CD14-positive monocyte (primary cell): ENCODE results near the gene IL2RG. TPM values are rescaled to one million over a fixed set of nuclear protein-coding genes. Genes with fewer than 3 reads are reported as not detected.

Experiments
- DNase-seq, 3 donors: peaks; one replicate each; pipeline ENCODE4 v3.0.0-alpha.2; 2011 to 2022
- H2AFZ ChIP-seq: 2 replicates; pipeline ENCODE4 v1.6.0; 2012; ENCODE audit warnings: mild to moderate bottlenecking, low read depth, low read length, inconsistent platforms; ENCODE audit not compliant: insufficient read depth, poor library complexity, severe bottlenecking
- H3K27ac ChIP-seq, 2 donors: 1 replicate in 1 of 2; 2 replicates in 1 of 2; pipeline ENCODE4 v1.5.1; 2012 to 2013; ENCODE audit warnings: low read length in 2 of 2, control low read depth in 1 of 2, inconsistent platforms in 1 of 2, low read depth in 1 of 2, mild to moderate bottlenecking in 1 of 2
- H3K27me3 ChIP-seq, 2 donors: one replicate each; pipeline versions ENCODE4 v1.6.0 to v1.6.1; 2011 to 2013; ENCODE audit warnings: low read length in 2 of 2; ENCODE audit not compliant: control insufficient read depth in 2 of 2, insufficient read depth in 2 of 2
- H3K36me3 ChIP-seq, 2 donors: replicated peaks in 1 of 2; 1 replicate in 1 of 2; 2 replicates in 1 of 2; pipeline versions ENCODE4 v1.5.1 to v1.6.1; 2012 to 2013; ENCODE audit warnings: low read length in 2 of 2, control low read depth in 1 of 2, inconsistent platforms in 1 of 2, mild to moderate bottlenecking in 1 of 2; ENCODE audit not compliant: insufficient read depth in 2 of 2, control insufficient read depth in 1 of 2
- H3K4me1 ChIP-seq, 2 donors: 1 replicate in 1 of 2; 2 replicates in 1 of 2; pipeline versions ENCODE4 v1.5.1 to v1.6.1; 2012 to 2013; ENCODE audit warnings: low read length in 2 of 2, control low read depth in 1 of 2, inconsistent platforms in 1 of 2, mild to moderate bottlenecking in 1 of 2, moderate library complexity in 1 of 2; ENCODE audit not compliant: insufficient read depth in 2 of 2, control insufficient read depth in 1 of 2
- H3K4me2 ChIP-seq: replicated peaks from 2 replicates; pipeline ENCODE3; 2012; ENCODE audit warnings: low read length, moderate library complexity, mild to moderate bottlenecking; ENCODE audit not compliant: poor library complexity, severe bottlenecking; ENCODE audit errors: extremely low read depth
- H3K4me3 ChIP-seq, 3 experiments: fragments of 200-600 bp in 1 of 3; sonication (generic) in 1 of 3; replicated peaks in 1 of 3; 1 replicate in 2 of 3; 2 replicates in 1 of 3; pipeline ENCODE4 v1.5.1; 2011 to 2013; ENCODE audit warnings: low read length in 3 of 3, mild to moderate bottlenecking in 3 of 3, control low read depth in 2 of 3, low read depth in 2 of 3, inconsistent platforms in 1 of 3, moderate library complexity in 1 of 3
- H3K79me2 ChIP-seq: 2 replicates; pipeline ENCODE4 v1.6.0; 2012; ENCODE audit warnings: mild to moderate bottlenecking, control low read depth, inconsistent platforms, low read length, moderate library complexity; ENCODE audit not compliant: insufficient read depth
- H3K9ac ChIP-seq: 2 replicates; pipeline ENCODE4 v1.6.0; 2017; ENCODE audit warnings: low read length, mild to moderate bottlenecking; ENCODE audit not compliant: insufficient read depth, poor library complexity, severe bottlenecking
- H3K9me3 ChIP-seq, 2 donors: replicated peaks in 1 of 2; 1 replicate in 1 of 2; 2 replicates in 1 of 2; pipeline versions ENCODE4 v1.5.1 to v1.6.1; 2012 to 2013; ENCODE audit warnings: low read length in 2 of 2, control low read depth in 1 of 2; ENCODE audit not compliant: control insufficient read depth in 1 of 2, insufficient read depth in 1 of 2
- H4K20me1 ChIP-seq: 2 replicates; pipeline ENCODE4 v1.6.0; 2012; ENCODE audit warnings: mild to moderate bottlenecking, low read length, control low read depth, moderate library complexity; ENCODE audit not compliant: insufficient read depth
- H3K27ac Mint-ChIP-seq, 7 donors: one replicate each; pipeline ENCODE4 v1.8.0; 2020; ENCODE audit warnings: mild to moderate bottlenecking in 7 of 7, mixed read lengths in 7 of 7, moderate library complexity in 6 of 7, inconsistent platforms in 2 of 7
- H3K27me3 Mint-ChIP-seq, 3 donors: one replicate each; pipeline ENCODE4 v1.8.0; 2021 to 2022; ENCODE audit warnings: low read depth in 3 of 3, mild to moderate bottlenecking in 3 of 3, mixed read lengths in 3 of 3, moderate library complexity in 3 of 3, inconsistent platforms in 1 of 3
- H3K36me3 Mint-ChIP-seq, 2 donors: one replicate each; pipeline ENCODE4 v1.8.0; 2020; ENCODE audit warnings: mixed read lengths in 2 of 2, inconsistent platforms in 1 of 2, mild to moderate bottlenecking in 1 of 2
- H3K4me1 Mint-ChIP-seq: one replicate; pipeline ENCODE4 v1.8.0; 2020; ENCODE audit warnings: mild to moderate bottlenecking, mixed read lengths
- H3K4me3 Mint-ChIP-seq, 2 donors: one replicate each; pipeline ENCODE4 v1.8.0; 2020; ENCODE audit warnings: mild to moderate bottlenecking in 2 of 2, mixed read lengths in 2 of 2, moderate library complexity in 1 of 2
- H3K9me3 Mint-ChIP-seq, 7 donors: one replicate each; pipeline ENCODE4 v1.8.0; 2020 to 2022; ENCODE audit warnings: mixed read lengths in 7 of 7, mild to moderate bottlenecking in 6 of 7, moderate library complexity in 6 of 7, inconsistent platforms in 2 of 7
- WGBS: methylation state at CpG from one replicate; pipeline ENCODE4 v1.1.5; 2013; ENCODE audit warnings: missing lambda C conversion rate; ENCODE audit not compliant: insufficient coverage; 5-methylcytosine and 5-hydroxymethylcytosine counted together
- intact Hi-C, 2 donors: fragments of 100-400 bp; cut with micrococcal nuclease; formaldehyde crosslinking; loops; one replicate each; pipeline versions ENCODE4 v1.15.0 to v1.15.1; 2023
- polyA plus RNA-seq, 3 donors: library from polyadenylated mRNA; depleted of rRNA in 1 of 3; unstranded in 2 of 3; stranded (reverse) in 1 of 3; fragments of 300-500 nt in 2 of 3; fragments of >200 nt in 1 of 3; fragmentation: Illumina TruSeq in 2 of 3; gene quantifications; 1 replicate in 2 of 3; 2 replicates in 1 of 3; pipeline ENCODE4 v1.2.3, GENCODE V29; 2012 to 2021
- TF ChIP-seq, protein P1 (sequence below): fragments of 200-600 bp; IDR thresholded peaks from one replicate; pipeline ENCODE4 v1.8.0; 2022; ENCODE audit warnings: antibody characterized with exemption, mild to moderate bottlenecking

Gene IL2RG
- polyA plus RNA-seq, 3 donors: 48.3 to 105 (median 94.5) TPM

DNA sequence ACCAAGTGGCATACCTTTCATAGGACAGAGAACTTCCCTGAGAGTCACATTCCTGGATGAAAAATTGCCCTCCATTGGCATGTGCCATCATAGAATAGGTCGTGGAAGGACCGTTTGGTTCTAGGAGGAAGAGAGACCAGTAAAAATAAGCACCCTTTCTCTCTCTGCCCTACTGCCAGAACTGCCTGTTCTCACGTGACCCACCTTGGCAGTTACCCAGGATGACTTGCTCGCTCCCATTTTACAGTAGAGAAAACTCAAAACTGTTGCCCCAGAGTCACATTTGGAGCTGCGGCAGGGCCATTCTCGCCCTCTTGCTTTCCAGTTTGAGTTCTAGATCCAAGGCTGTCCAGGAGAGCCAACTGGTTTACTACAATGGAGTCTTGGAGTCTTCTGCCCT, 32.1 kb upstream of the IL2RG start:
- Histone ChIP-seq H3K36me3 (peaks cover 26 to 35% of the 10 kb centered on the region in 2 donors), H3K79me2 (no peaks in the 10 kb centered on the region), H3K4me1 (peaks cover 17 to 29% of the 10 kb centered on the region in 2 donors), H3K27ac (no peak overlapping the region), H3K27me3 (no peaks in the 10 kb centered on the region), H3K9me3 (no peaks in the 10 kb centered on the region), H2AFZ (no peak overlapping the region), H4K20me1 (no peaks in the 10 kb centered on the region), H3K4me3 (no peak overlapping the region), H3K9ac (no peak overlapping the region), H3K4me2 (no peak overlapping the region)
- intact Hi-C loops: no loop called here
- WGBS: 80% methylated on average over 1 of the region's 6 CpGs
- Mint-ChIP-seq H3K36me3 (peaks cover 25 to 38% of the 10 kb centered on the region in 2 donors), H3K9me3 (peaks cover 0 to 5% (median 0%) of the 10 kb centered on the region in 7 donors), H3K4me1 (peaks cover 34% of the 10 kb centered on the region), H3K27ac (peak overlapping the region in 3 of 7 donors; percentile 42 to 75 (median 46)), H3K27me3 (peaks cover 0 to 17% (median 0%) of the 10 kb centered on the region in 3 donors), H3K4me3 (no peak overlapping the region)
- TF ChIP-seq, protein P1, sequence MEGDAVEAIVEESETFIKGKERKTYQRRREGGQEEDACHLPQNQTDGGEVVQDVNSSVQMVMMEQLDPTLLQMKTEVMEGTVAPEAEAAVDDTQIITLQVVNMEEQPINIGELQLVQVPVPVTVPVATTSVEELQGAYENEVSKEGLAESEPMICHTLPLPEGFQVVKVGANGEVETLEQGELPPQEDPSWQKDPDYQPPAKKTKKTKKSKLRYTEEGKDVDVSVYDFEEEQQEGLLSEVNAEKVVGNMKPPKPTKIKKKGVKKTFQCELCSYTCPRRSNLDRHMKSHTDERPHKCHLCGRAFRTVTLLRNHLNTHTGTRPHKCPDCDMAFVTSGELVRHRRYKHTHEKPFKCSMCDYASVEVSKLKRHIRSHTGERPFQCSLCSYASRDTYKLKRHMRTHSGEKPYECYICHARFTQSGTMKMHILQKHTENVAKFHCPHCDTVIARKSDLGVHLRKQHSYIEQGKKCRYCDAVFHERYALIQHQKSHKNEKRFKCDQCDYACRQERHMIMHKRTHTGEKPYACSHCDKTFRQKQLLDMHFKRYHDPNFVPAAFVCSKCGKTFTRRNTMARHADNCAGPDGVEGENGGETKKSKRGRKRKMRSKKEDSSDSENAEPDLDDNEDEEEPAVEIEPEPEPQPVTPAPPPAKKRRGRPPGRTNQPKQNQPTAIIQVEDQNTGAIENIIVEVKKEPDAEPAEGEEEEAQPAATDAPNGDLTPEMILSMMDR: no peak
- DNase-seq: no peak

DNA sequence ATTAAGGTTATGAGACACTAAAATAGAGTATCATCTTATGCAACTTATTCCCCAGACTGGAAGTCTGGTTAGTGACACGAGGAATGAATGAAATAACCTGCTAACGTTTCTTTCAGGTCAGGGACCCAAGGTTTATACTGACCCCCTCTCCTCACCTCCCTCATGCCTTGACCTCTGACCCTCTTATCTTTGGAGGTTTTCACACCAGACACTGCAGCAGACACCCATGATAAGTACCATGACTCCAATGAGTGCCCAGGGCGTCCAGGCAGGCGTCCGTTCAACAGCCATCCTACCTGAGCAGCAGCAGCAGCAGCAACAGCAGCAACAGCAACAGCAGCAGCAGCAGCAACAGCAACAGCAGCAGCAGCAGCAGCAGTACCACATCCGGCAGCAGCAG, 29.1 kb upstream of the IL2RG start:
- TF ChIP-seq, protein P1: no peak
- H3K79me2 ChIP-seq: no peaks in the 10 kb centered on the region
- H3K4me2 ChIP-seq: no peak overlapping the region
- Mint-ChIP-seq H3K9me3 (peaks cover 0 to 5% (median 0%) of the 10 kb centered on the region in 7 donors), H3K4me3 (no peak overlapping the region), H3K4me1 (peaks cover 15% of the 10 kb centered on the region), H3K36me3 (peaks cover 54 to 69% of the 10 kb centered on the region in 2 donors), H3K27ac (no peak overlapping the region), H3K27me3 (peaks cover 0 to 21% (median 1%) of the 10 kb centered on the region in 3 donors)
- no peak overlapping the region for H3K9ac ChIP-seq
- no peaks in the 10 kb centered on the region for H4K20me1 ChIP-seq
- H3K36me3 ChIP-seq: peaks cover 55 to 66% of the 10 kb centered on the region in 2 donors
- H3K27me3 ChIP-seq: no peaks in the 10 kb centered on the region
- H3K9me3 ChIP-seq: no peaks in the 10 kb centered on the region
- no peak overlapping the region for H3K4me3 ChIP-seq
- peaks cover 0 to 7% of the 10 kb centered on the region in 2 donors for H3K4me1 ChIP-seq
- no peak for DNase-seq
- no CpG with 5 or more reads among the region's 6 CpGs for WGBS
- no peak overlapping the region for H3K27ac ChIP-seq
- no peak overlapping the region for H2AFZ ChIP-seq
- intact Hi-C loops: no loop called here
